B cell (primary cell): ENCODE data around the gene DACT1.

ENCODE experiments used
- CTCF ChIP-seq: fragments of 200-600 bp; IDR thresholded peaks from one replicate; pipeline ENCODE4 v1.8.0; 2022; ENCODE audit warnings: antibody characterized with exemption, mild to moderate bottlenecking
- EZH2 ChIP-seq: IDR thresholded peaks from 2 replicates; pipeline ENCODE4 v1.6.1; 2012; ENCODE audit warnings: borderline replicate concordance, low read depth, mild to moderate bottlenecking, moderate library complexity, low read length; ENCODE audit not compliant: insufficient read depth, poor library complexity, severe bottlenecking

GRCh38 chr14:58629281-58629680 is 8.5 kb upstream of the DACT1 start:
- TF ChIP-seq CTCF (no peak), EZH2 (no peak)
